Astrocyte of the spinal cord (primary cell): ENCODE measurements around the gene SPPL2C.

Experiments
- DNase-seq: peaks from one replicate; pipeline ENCODE4 v3.0.0; 2011; ENCODE audit warnings: low read depth, low spot score
- H3K4me3 ChIP-seq: 2 replicates; pipeline ENCODE4 v1.5.1; 2011; ENCODE audit warnings: low read depth, mild to moderate bottlenecking, low read length, moderate library complexity
- CTCF ChIP-seq: IDR thresholded peaks from 2 replicates; pipeline ENCODE4 v1.5.1; 2012; ENCODE audit warnings: low read depth, mild to moderate bottlenecking, low read length, inconsistent platforms
- in situ Hi-C: cut with HindIII; loops from 2 replicates; pipeline ENCODE4 v1.10.0; 2017; ENCODE audit warnings: low sequenced_read_pairs

The SPPL2C gene

GRCh38 chr17:45851022-45851421 lies 6.3 kb downstream of the SPPL2C start:
- H3K4me3 ChIP-seq = no peak overlapping the region
- in situ Hi-C loops = no loop called here
- TF ChIP-seq CTCF = no peak
- DNase-seq = no peak

GRCh38 chr17:45851464-45851863 lies 6.8 kb downstream of the SPPL2C start:
- no peak overlapping the region for H3K4me3 ChIP-seq
- in situ Hi-C loops = no loop called here
- DNase-seq = no peak
- TF ChIP-seq CTCF = no peak

DNA sequence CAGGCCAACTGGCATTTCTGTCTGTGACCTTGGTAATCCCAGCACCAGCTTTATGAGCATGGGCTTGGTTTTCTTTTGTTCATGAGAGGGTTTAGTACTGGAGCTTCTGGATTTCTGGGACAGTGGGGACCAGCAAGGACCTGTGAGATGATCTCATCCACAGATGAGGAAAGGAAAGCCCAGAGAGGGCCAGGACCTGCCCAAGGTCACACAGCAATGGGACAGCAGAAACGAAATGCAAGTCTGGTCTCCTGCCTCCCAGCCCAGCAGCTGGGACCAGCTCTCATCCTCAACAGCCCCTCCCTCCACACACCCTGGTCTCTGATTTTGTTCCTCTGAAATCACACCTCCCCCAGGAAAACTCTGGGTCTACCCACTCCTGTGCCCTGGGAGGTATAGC lies 7.2 kb downstream of the SPPL2C start:
- in situ Hi-C loops = no loop called here

DNA sequence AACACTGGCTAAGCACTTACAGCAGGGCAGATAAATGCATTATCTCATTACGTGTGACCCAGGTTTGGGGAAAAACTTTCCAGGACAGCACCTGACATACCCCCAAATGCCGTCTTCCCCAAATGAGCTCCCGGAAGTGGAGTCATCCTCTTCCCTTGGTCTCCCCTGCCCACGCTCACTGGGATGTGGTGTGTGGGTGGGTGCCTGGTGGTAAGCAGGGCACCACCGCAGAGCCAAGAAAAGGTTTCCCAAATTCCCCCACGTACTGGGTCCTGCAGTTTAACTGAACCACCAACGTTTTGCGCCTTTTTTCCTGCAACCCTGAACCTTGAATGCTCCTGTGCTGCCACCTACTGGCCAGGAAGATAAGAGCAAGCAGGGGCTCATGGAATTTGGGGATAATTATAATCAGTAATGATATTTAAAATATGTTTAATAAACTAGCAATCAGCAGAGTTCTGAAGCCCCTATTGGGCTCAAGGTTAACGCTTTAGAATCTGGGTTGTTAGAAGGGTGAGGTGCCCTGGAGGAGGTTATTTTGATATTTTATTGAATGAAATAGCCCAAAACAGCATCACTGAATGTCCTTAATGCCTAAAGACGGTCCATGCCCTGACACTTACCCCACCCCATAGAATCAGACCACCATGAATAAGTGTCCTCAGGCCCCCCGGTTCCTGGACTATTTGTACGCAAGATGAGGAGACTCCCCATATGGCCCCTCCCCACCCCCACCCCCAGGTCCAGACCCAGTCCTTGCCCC lies 8.0 kb downstream of the SPPL2C start:
- DNase-seq = peak; percentile 35
- no peak overlapping the region for H3K4me3 ChIP-seq
- in situ Hi-C loops = no loop called here
- TF ChIP-seq CTCF = peak; percentile 94

More for the DNA sequence above, 7.2 kb downstream of the SPPL2C start:
- no peak for TF ChIP-seq CTCF
- no peak for DNase-seq
- H3K4me3 ChIP-seq = no peak overlapping the region

GRCh38 chr17:45854209-45854608 lies 9.5 kb downstream of the SPPL2C start:
- no peak for TF ChIP-seq CTCF
- in situ Hi-C loops = no loop called here
- DNase-seq = no peak
- H3K4me3 ChIP-seq = no peak overlapping the region

DNA sequence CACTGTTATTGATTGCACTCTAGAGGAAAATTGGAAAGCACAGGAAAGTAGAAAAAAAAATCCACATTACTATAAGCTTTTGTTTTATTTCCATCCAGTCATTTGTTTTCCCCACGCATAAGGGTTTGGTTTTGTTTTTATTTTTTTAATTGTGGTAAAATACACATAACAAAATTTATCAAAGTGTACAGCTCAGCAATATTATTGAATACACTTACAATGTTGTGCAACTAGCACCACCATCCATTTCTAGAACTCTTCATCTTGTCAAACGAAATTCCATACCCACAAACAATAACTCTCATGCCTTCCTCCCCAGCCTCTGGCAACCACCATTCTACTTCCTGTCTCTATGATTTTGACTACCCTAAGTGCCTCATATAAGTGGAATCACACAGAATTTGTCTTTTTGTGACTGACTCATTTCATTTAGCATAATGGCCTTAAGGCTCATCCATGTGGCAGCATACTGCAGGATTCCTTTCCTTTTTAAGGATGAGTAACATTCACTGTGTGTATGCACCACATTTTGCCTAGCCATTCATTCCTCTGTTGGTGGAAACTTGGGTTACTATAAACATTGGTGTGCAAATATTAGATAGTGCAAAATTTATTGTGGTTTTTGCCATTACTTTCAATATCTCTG lies 11.1 kb downstream of the SPPL2C start:
- in situ Hi-C loops = no loop called here
- H3K4me3 ChIP-seq = no peak overlapping the region
- TF ChIP-seq CTCF = no peak
- no peak for DNase-seq
